H7 (cell line): ENCODE measurements around the gene PHRF1. TPM values are rescaled to one million over a fixed set of nuclear protein-coding genes. Genes with fewer than 3 reads are reported as not detected.
A peak's percentile ranks its signal among the peaks of the same experiment; 100 is the strongest.

ENCODE experiments used
- DNase-seq: peaks from one replicate; pipeline ENCODE4 v3.0.0; 2012
- H3K27me3 ChIP-seq: 2 replicates; pipeline ENCODE4 v1.6.0; 2011; ENCODE audit warnings: mild to moderate bottlenecking, low read length; ENCODE audit not compliant: control insufficient read depth, insufficient read depth
- H3K36me3 ChIP-seq: replicated peaks from 2 replicates; pipeline ENCODE4 v1.5.1; 2011; ENCODE audit warnings: low read length; ENCODE audit not compliant: control insufficient read depth, insufficient read depth
- H3K4me3 ChIP-seq: 2 replicates; pipeline ENCODE4 v1.5.1; 2011; ENCODE audit warnings: low read depth, mild to moderate bottlenecking, control low read depth, low read length, moderate library complexity; ENCODE audit not compliant: insufficient read depth
- total RNA-seq: library from RNA; depleted of rRNA; stranded (reverse); fragments of >200 nt; shearing (Covaris generic); gene quantifications from 2 replicates; pipeline ENCODE4 v1.2.3, GENCODE V29; 2014

Gene PHRF1
- total RNA-seq, 1 experiment from 2014 or later: 42.1 TPM

DNA sequence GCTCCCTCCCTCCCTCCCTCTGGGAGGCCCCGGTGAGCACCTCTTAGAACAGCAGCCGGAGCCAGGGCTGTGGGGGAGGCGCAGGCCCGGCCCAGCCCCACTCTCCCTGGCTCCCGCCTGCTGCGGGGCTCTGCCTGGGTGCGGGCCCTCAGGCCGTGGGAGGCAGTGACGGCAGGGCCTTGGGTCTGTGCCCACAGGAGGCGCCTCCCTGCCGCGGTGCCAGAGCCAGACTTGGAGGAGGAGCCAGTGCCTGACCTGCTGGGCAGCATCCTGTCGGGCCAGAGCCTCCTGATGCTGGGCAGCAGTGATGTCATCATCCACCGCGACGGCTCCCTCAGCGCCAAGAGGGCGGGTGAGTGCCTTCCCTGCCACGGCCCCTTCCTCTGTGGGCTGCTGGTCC is 30.0 kb downstream of the PHRF1 start:
- no peak for DNase-seq
- peaks cover 45% of the 10 kb centered on the region for H3K36me3 ChIP-seq
- H3K27me3 ChIP-seq: no peaks in the 10 kb centered on the region
- no peak overlapping the region for H3K4me3 ChIP-seq

DNA sequence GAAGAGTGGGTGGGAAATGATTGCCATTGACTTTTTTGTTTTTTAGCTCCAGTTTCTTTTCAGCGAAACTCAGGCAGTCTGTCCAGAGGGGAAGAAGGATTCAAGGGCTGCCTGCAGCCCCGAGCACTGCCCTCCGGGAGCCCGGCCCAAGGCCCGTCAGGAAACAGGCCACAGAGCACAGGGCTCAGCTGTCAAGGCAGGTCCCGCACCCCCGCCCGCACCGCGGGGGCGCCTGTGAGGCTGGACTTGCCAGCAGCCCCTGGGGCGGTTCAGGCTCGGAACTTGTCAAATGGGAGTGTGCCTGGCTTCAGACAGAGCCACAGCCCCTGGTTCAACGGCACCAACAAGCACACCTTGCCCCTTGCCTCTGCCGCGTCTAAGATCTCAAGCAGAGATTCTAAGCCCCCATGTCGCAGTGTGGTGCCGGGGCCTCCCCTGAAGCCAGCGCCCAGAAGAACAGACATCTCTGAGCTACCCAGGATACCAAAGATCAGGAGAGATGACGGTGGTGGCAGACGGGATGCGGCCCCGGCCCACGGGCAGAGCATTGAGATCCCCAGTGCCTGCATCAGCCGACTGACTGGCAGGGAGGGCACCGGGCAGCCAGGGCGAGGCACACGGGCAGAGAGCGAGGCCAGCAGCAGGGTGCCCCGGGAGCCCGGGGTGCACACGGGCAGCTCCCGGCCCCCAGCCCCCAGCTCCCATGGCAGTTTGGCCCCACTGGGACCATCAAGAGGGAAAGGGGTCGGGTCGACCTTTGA is 30.9 kb downstream of the PHRF1 start:
- Histone ChIP-seq H3K27me3 (no peaks in the 10 kb centered on the region), H3K36me3 (peaks cover 38% of the 10 kb centered on the region), H3K4me3 (no peak overlapping the region)
- no peak for DNase-seq

DNA sequence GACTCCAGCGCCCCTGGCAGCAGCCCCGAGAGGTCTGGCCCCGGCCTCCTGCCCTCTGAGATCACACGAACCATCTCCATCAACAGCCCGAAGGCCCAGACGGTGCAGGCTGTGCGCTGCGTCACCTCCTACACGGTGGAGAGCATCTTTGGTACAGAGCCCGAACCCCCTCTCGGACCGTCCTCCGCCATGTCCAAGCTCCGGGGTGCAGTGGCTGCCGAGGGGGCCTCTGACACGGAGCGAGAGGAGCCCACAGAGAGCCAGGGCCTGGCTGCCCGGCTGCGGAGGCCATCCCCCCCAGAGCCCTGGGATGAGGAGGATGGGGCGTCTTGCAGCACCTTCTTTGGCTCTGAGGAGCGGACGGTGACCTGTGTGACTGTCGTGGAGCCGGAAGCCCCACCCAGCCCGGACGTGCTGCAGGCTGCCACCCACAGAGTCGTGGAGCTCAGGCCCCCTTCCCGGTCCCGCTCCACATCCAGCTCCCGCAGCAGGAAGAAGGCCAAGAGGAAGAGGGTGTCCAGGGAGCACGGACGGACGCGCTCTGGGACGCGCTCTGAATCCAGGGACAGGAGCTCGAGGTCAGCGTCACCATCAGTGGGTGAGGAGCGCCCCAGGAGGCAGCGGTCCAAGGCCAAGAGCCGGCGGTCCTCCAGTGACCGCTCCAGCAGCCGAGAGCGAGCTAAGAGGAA is 31.8 kb downstream of the PHRF1 start:
- no peak overlapping the region for H3K4me3 ChIP-seq
- no peaks in the 10 kb centered on the region for H3K27me3 ChIP-seq
- peaks cover 38% of the 10 kb centered on the region for H3K36me3 ChIP-seq
- no peak for DNase-seq

- Histone ChIP-seq H3K4me3 (no peak overlapping the region), H3K36me3 (peaks cover 36% of the 10 kb centered on the region), H3K27me3 (no peaks in the 10 kb centered on the region)
- DNase-seq: no peak
Observed at GRCh38 chr11:608791-609251, 32.6 kb downstream of the PHRF1 start.

DNA sequence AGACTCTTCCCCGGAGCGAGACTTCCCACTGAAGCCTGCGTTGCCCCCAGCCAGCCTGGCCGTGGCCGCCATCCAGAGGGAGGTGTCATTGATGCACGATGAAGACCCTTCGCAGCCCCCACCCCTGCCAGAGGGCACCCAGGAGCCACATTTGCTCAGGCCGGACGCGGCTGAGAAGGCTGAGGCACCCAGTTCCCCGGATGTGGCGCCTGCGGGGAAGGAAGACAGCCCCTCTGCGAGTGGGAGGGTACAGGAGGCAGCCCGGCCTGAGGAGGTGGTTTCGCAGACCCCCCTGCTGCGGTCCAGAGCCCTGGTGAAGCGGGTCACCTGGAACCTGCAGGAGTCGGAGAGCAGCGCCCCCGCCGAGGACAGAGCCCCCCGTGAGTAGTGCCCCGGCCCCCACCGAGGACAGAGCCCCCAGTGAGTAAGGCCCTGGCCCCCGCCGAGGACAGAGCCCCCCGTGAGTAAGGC is 33.1 kb downstream of the PHRF1 start:
- DNase-seq: no peak
- peaks cover 36% of the 10 kb centered on the region for H3K36me3 ChIP-seq
- no peak overlapping the region for H3K4me3 ChIP-seq

DNA sequence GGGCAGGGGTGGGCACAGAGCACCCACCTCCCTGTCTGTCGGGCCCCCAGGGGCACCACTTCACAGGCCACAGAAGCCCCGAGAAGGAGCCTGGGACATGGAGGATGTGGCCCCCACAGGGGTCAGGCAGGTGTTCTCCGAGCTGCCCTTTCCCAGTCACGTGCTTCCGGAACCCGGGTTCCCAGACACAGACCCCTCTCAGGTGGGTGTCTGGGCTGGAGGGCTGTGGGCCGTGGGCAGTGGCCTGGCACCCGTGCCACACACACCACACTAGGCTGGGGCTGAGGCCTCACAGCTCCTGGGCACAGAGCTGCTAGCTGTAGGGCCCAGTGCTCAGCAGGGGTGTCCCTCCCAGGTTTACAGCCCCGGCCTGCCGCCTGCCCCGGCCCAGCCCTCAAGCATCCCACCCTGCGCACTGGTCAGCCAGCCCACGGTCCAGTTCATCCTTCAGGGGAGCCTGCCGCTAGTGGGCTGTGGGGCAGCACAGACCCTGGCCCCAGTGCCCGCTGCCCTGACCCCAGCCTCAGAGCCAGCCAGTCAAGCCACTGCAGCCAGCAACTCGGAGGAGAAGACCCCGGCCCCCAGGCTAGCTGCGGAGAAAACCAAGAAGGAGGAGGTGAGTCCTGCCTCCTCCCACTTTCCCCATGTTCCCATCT is 34.0 kb downstream of the PHRF1 start:
- H3K4me3 ChIP-seq: no peak overlapping the region
- DNase-seq: no peak
- peaks cover 30% of the 10 kb centered on the region for H3K36me3 ChIP-seq
- H3K27me3 ChIP-seq: no peaks in the 10 kb centered on the region

More for the DNA sequence above, 33.1 kb downstream of the PHRF1 start:
- H3K27me3 ChIP-seq: no peaks in the 10 kb centered on the region

GRCh38 chr11:611001-611996 is 35.0 kb downstream of the PHRF1 start:
- Histone ChIP-seq H3K4me3 (no peak overlapping the region), H3K27me3 (no peaks in the 10 kb centered on the region), H3K36me3 (peaks cover 24% of the 10 kb centered on the region)
- DNase-seq: no peak

DNA sequence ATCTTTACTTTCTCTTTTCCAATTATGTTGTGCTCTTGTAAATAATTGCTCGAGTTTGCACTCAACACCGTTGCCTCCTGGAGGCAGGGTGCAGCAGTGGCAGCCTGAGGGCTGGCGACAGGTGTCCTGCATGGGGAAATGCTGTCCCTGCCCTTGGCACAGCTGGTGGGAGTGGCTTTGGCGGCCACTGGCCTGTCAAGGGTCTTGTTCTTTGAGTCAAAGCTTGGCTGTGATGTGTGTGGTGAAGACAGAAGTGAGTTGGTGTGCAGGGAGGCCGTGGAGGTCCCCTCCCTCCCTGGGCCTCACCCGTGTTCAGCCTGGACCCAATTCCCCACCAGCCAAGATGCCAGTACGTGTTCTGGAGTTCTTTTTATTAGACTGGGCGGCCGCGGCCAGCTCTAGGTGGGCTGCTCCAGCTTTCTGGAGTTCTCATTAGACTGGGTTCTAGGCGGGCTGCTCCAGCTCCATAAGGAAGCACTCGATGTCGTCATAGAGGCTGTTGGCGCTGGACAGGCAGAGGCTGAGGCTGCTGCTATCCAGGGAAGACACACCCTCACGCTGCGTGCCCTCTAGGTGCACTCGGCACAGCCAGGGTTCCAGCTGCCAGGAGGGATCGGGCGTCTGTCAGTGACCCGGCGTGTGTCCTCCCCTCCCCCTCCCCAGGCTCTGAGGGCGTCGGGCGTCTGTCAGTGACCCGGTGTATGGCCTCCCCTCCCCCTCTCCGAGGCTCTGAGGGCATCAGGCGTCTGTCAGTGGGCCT is 36.1 kb downstream of the PHRF1 start:
- Histone ChIP-seq H3K4me3 (no peak overlapping the region), H3K27me3 (no peaks in the 10 kb centered on the region), H3K36me3 (peaks cover 19% of the 10 kb centered on the region)
- DNase-seq: no peak

DNA sequence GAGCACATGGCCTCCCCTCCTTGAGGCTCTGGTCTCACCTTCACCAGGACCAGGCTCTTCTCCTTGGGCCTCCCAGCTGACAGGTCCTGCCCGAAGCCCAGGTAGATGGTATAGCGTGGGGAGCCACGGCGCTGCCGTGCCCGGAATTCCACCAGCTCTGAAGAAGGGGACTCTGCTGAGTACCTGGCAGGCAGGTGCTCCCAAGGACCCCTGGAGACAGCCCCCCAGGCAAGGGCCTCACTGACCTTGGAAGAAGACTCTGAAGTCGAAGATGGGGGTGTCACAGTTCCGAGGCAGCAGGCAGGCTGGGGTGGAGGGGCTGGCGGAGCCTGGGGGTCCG is 36.7 kb downstream of the PHRF1 start:
- Histone ChIP-seq H3K27me3 (no peaks in the 10 kb centered on the region), H3K36me3 (peaks cover 17% of the 10 kb centered on the region), H3K4me3 (no peak overlapping the region)
- DNase-seq: no peak

- peak; percentile 99 for DNase-seq
- Histone ChIP-seq H3K36me3 (peaks cover 17% of the 10 kb centered on the region), H3K4me3 (peak overlapping the region; percentile 9; the same call in 1 of the 2 replicates), H3K27me3 (no peaks in the 10 kb centered on the region)
Observed at GRCh38 chr11:613369-613968, 37.2 kb downstream of the PHRF1 start.

DNA sequence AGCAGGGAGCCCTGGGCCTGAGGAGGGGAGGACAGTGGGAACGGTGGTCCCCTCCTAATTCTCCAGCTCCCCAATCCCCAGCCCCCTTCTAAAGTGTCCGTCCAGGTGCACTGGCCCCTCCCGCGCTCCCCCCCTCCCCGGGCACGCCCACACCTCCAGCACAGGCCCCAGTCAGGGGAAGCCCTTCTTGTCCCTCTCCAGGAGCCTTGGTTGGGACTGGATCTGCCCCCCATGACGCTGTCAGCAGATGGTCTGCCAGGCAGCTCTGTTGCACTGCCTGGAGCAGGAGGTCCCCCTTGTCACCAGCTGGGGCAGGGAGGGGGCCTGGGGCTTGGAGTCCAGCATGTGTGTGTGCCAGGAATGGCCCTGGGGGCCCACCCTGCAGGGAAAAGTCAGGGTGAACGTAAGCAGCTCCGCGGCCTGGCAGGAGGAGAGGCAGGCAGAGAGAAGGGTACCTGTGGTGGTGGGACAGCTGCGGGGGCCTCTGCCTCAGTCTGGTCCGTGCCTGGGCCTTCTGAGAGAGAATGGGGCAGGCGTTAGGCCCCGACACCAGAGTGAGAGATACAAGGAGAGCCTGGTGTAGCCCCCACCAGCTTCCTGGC is 37.9 kb downstream of the PHRF1 start:
- Histone ChIP-seq H3K27me3 (no peaks in the 10 kb centered on the region), H3K36me3 (peaks cover 14% of the 10 kb centered on the region), H3K4me3 (no peak overlapping the region)
- DNase-seq: no peak

- peaks cover 11% of the 10 kb centered on the region for H3K36me3 ChIP-seq
- H3K4me3 ChIP-seq: peak overlapping the region; percentile 58
- no peaks in the 10 kb centered on the region for H3K27me3 ChIP-seq
- no peak for DNase-seq
Observed at GRCh38 chr11:614623-615503, 38.6 kb downstream of the PHRF1 start.
